Endothelial cell of umbilical vein (primary cell): ENCODE results near the gene LMF1. TPM values are rescaled to one million over a fixed set of nuclear protein-coding genes. Genes with fewer than 3 reads are reported as not detected.

ENCODE experiments used
- BruUV-seq: library from RNA; stranded (reverse); fragments of 400-500 nt; replicated peaks from 2 replicates; lab custom pipeline; 2021; lab: Mats Ljungman, UMichigan
- CTCF ChIA-PET: fragments of 300-600, 350-600 bp; sonication (Branson Sonifier 250); formaldehyde crosslinking; loops from one replicate; lab custom pipeline; 2021; ENCODE audit warnings: antibody characterized with exemption, inconsistent platforms; lab: Charles Lee
- POLR2A ChIA-PET: fragments of 300-600, 350-600 bp; sonication (Branson Sonifier 250); formaldehyde crosslinking; loops from one replicate; lab custom pipeline; 2021; ENCODE audit warnings: antibody characterized with exemption, inconsistent platforms; lab: Charles Lee
- DNase-seq: peaks from one replicate; pipeline ENCODE4 v3.0.0-alpha.2; 2011; ENCODE audit warnings: low read depth, low spot score
- FAIRE-seq: peaks from 2 replicates; lab custom pipeline; 2011; peaks lifted over from hg19 to GRCh38; lab: Jason Lieb, UNC
- H2AFZ ChIP-seq: 2 replicates; pipeline ENCODE4 v1.6.0; 2012; ENCODE audit warnings: low read depth, low read length, control low read depth, inconsistent platforms
- H3K27ac ChIP-seq: 2 replicates; pipeline ENCODE4 v1.5.1; 2011; ENCODE audit warnings: low read depth, mild to moderate bottlenecking, control low read depth, low read length, moderate library complexity; ENCODE audit not compliant: insufficient read depth
- H3K27me3 ChIP-seq, 2 experiments: 2 replicates each; pipeline versions ENCODE4 v1.6.0 to v1.6.1; 2011; ENCODE audit warnings: low read length in 2 of 2, mixed read lengths in 1 of 2; ENCODE audit not compliant: control insufficient read depth in 2 of 2, insufficient read depth in 2 of 2
- H3K36me3 ChIP-seq, 2 experiments: 2 replicates in 1 of 2; 3 replicates in 1 of 2; pipeline ENCODE4 v1.5.1; 2011; ENCODE audit warnings: low read length in 2 of 2, mild to moderate bottlenecking in 1 of 2, moderate library complexity in 1 of 2; ENCODE audit not compliant: control insufficient read depth in 2 of 2, insufficient read depth in 2 of 2; ENCODE audit errors: extremely low read depth in 1 of 2
- H3K4me1 ChIP-seq: 3 replicates; pipeline ENCODE4 v1.5.1; 2011; ENCODE audit warnings: mild to moderate bottlenecking, low read length; ENCODE audit not compliant: control insufficient read depth, insufficient read depth; ENCODE audit errors: extremely low read depth
- H3K4me2 ChIP-seq: 2 replicates; pipeline ENCODE4 v1.6.1; 2011; ENCODE audit warnings: low read length, control low read depth, mixed read lengths; ENCODE audit not compliant: insufficient read depth
- H3K4me3 ChIP-seq, 3 experiments: fragments of 200-600 bp in 1 of 3; sonication (generic), shearing (Covaris generic) in 1 of 3; replicated peaks in 1 of 3; 2 replicates each; pipeline ENCODE4 v1.5.1; 2011 to 2016; ENCODE audit warnings: control low read depth in 3 of 3, low read length in 3 of 3, mild to moderate bottlenecking in 2 of 3, inconsistent platforms in 1 of 3, low read depth in 1 of 3, moderate library complexity in 1 of 3; ENCODE audit not compliant: insufficient read depth in 1 of 3
- H3K79me2 ChIP-seq: 2 replicates; pipeline ENCODE4 v1.6.0; 2012; ENCODE audit warnings: low read length, inconsistent platforms; ENCODE audit not compliant: control insufficient read depth, insufficient read depth
- H3K9ac ChIP-seq: replicated peaks from 2 replicates; pipeline ENCODE3; 2011; ENCODE audit warnings: low read length, control low read depth; ENCODE audit not compliant: insufficient read depth; ENCODE audit errors: extremely low read depth
- H3K9me1 ChIP-seq: replicated peaks from 3 replicates; pipeline ENCODE4 v1.6.0; 2011; ENCODE audit warnings: mild to moderate bottlenecking, low read length; ENCODE audit not compliant: control insufficient read depth, insufficient read depth; ENCODE audit errors: extremely low read depth
- H3K9me3 ChIP-seq: replicated peaks from 2 replicates; pipeline ENCODE4 v1.5.1; 2012; ENCODE audit warnings: low read length, inconsistent platforms; ENCODE audit not compliant: control insufficient read depth, insufficient read depth
- H4K20me1 ChIP-seq: replicated peaks from 2 replicates; pipeline ENCODE3; 2011; ENCODE audit warnings: mild to moderate bottlenecking, low read length; ENCODE audit not compliant: control insufficient read depth, insufficient read depth; ENCODE audit errors: extremely low read depth
- MYC ChIP-seq: IDR thresholded peaks from one replicate; pipeline ENCODE4 v1.6.1; 2011; ENCODE audit warnings: mild to moderate bottlenecking, low read depth, low read length
- POLR2A ChIP-seq: IDR thresholded peaks from 2 replicates; pipeline ENCODE4 v1.6.1; 2012; ENCODE audit warnings: low read depth, mild to moderate bottlenecking, control low read depth, low read length
- POLR2AphosphoS5 ChIP-seq: IDR thresholded peaks from 2 replicates; pipeline ENCODE4 v1.6.1; 2012; ENCODE audit warnings: low read depth, mild to moderate bottlenecking, control low read depth, low read length, moderate library complexity; ENCODE audit not compliant: insufficient read depth
- dilution Hi-C: fragments of 300-500 bp; cut with MboI; formaldehyde crosslinking; loops from one replicate; pipeline ENCODE4 v1.15.0; 2019; ENCODE audit warnings: low sequenced_read_pairs; ENCODE audit not compliant: extremely low pct_ligation_motif_present
- intact Hi-C: fragments of 100-400 bp; cut with micrococcal nuclease; formaldehyde crosslinking; loops from one replicate; pipeline ENCODE4 v1.10.0; 2022
- polyA plus RNA-seq, 4 experiments: library from polyadenylated mRNA; depleted of rRNA in 3 of 4; stranded (reverse) in 3 of 4; unstranded in 1 of 4; fragments of >200 nt; gene quantifications; 2 replicates each; pipeline versions ENCODE4 v1.2.1 to v1.2.3, GENCODE V29; 2011 to 2012; ENCODE audit warnings: missing spikeins in 1 of 4
- total RNA-seq: library from RNA; stranded (reverse); gene quantifications from 2 replicates; pipeline ENCODE4 v1.2.3, GENCODE V29; 2021
- TF ChIP-seq, protein P1 (sequence below): IDR thresholded peaks from 2 replicates; pipeline ENCODE4 v1.6.1; 2011; ENCODE audit not compliant: insufficient read depth, insufficient read length

Gene LMF1
- total and polyA plus RNA-seq, 2 donors (not counting 3 experiments of a cell fraction or from before 2014, with no cell fraction given), result 17.8 TPM

DNA sequence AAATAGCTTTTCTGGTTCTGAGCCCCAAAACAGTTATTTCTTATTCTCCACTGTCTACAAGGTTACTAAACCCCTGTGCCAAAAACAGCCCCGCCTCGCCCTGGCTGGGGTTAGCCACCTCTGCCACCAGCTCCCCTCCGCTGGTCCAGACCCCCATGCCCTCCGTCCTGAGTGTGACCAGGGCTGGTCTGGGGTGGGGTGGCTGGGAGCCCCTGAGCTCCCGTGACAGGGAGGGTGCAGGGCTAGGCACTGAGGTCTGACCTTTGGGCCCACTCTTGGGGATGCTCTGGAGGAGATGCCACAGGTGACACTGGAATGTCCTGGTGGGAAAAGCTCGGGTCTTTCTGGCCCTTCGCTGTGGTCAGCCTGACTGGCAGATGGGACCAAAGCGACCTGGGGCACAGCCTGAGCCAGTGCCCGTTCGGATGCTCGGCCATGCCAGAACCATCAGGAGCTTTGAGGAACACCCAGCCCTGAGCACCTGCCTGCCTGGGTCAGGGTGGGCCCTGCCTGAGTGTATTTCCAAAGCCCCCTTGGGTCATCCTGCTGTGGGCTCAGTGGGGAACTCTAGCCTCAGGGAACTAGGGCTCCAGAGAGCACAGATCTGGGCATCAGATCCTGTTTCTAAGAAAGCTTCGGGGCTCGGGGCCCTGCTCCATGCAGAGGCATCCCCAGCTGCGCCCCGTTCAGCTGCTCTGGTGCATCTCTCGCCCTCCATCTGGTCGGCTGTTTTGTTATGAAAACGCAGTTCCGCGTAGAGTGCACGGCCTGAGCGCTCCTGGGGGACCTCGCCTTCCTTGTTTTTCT lies 98.1 kb downstream of the LMF1 start:
- TF ChIP-seq, protein P1, sequence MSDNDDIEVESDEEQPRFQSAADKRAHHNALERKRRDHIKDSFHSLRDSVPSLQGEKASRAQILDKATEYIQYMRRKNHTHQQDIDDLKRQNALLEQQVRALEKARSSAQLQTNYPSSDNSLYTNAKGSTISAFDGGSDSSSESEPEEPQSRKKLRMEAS, result no peak
- no peaks in the 10 kb centered on the region for H3K79me2 ChIP-seq
- POLR2A ChIA-PET, result no interaction called here
- no peaks in the 10 kb centered on the region for H3K36me3 ChIP-seq
- intact Hi-C loops (no loop called here), dilution Hi-C loops (no loop called here)
- no TSS peak for BruUV-seq
- no peaks in the 10 kb centered on the region for H3K27me3 ChIP-seq
- no peaks in the 10 kb centered on the region for H3K9me3 ChIP-seq
- FAIRE-seq (no peak), DNase-seq (no peak)
- no peak overlapping the region for H3K27ac ChIP-seq
- no peak overlapping the region for H3K4me2 ChIP-seq
- no peak overlapping the region for H2AFZ ChIP-seq
- H3K4me1 ChIP-seq, result no peaks in the 10 kb centered on the region
- no peaks in the 10 kb centered on the region for H3K9me1 ChIP-seq
- CTCF ChIA-PET, result interaction anchor here (1.5 kb wide), 2 partner anchors 12 to 185 kb away, joined by 3 to 4 read pairs; no protein-coding TSS in a partner anchor
- no peak overlapping the region for H3K9ac ChIP-seq
- no peak overlapping the region for H3K4me3 ChIP-seq
- H4K20me1 ChIP-seq, result no peaks in the 10 kb centered on the region

DNA sequence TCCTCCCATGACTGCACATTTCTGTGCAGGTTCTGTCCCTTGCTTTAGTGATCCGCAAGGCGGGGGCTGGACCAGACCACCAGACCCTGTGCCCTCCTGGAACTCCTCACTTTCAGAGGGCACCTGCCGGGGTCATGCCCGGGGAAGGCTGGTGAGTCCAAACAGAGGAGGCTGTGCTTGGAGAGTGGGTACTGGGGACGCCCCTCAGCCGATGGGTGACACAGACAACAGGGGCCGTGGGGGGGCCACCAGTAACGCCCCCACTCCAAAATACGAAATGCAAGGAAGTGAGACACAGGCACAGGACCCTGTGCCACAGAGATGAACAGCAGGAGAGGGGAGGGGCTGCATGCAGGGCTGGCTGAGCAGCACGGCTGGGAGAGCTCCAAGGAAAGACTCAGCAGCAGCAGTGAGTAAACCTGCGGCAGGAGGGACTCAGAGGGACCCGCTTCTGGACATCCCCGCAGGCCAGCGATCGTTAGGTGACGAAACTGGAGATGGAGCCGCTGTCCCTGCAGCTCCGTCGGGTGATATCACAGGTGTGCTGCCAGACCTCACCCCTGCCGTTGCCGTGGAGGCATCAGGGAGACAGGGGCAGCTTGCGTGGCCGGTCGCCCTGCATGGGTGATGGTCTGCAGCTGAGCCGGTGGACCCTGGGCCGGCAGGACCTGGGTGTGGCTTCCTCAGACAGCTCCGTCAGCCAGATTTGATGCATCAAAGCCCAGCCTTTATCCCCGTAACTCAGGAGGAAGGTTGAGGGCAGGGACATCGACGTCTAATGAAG lies 99.0 kb downstream of the LMF1 start:
- Histone ChIP-seq H3K79me2 (no peaks in the 10 kb centered on the region), H3K4me1 (no peaks in the 10 kb centered on the region), H3K27me3 (no peaks in the 10 kb centered on the region), H2AFZ (no peak overlapping the region), H3K9me1 (no peaks in the 10 kb centered on the region), H4K20me1 (no peaks in the 10 kb centered on the region), H3K9ac (no peak overlapping the region), H3K27ac (no peak overlapping the region), H3K9me3 (no peaks in the 10 kb centered on the region), H3K4me3 (no peak overlapping the region), H3K36me3 (no peaks in the 10 kb centered on the region), H3K4me2 (no peak overlapping the region)
- intact Hi-C loops (no loop called here), dilution Hi-C loops (no loop called here)
- FAIRE-seq (no peak), DNase-seq (no peak)
- no peak for TF ChIP-seq POLR2A
- TF ChIP-seq POLR2AphosphoS5, result no peak
- no peak for TF ChIP-seq MYC
- BruUV-seq, result no TSS peak
- POLR2A ChIA-PET, result no interaction called here
- CTCF ChIA-PET, result interaction anchor here (1.5 kb wide), 2 partner anchors 13 to 186 kb away, joined by 3 to 4 read pairs; no protein-coding TSS in a partner anchor
